Measurements from ENCODE around the gene SLC39A11. TPM values are rescaled to one million over a fixed set of nuclear protein-coding genes. Genes with fewer than 3 reads are reported as not detected.
A peak's percentile ranks its signal among the peaks of the same experiment; 100 is the strongest.
"Not testable (repeated sequence)": the region's sequence is repeated elsewhere in the genome, so short reads cannot be mapped to it uniquely, and the experiment has no call there.

The SLC39A11 gene
- total RNA-seq, 1 donor, result 15.8 TPM

DNA sequence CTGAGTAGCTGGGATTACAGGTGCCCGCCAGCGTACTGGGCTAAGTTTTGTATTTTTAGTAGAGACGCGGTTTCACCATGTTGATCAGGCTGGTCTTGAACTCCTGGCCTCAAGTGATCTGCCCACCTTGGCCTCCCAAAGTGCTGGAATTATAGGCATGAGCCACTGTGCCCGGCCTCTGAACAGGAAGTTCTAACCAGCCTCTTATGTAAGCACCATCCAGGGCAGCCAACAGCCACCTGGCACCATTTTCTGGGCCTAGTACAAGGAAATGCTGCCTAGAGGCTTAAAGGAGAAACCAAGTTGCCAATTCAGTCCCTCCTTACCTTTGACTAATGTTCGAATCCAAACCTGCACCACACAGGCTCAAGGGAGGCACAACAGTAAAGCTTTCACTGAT lies 8.5 kb upstream of the SLC39A11 start:
- no peak overlapping the region for H3K4me3 ChIP-seq (ENCODE audit: low read depth, low read length)
- DNase-seq (ENCODE audit: low read depth), result no peak
- TF ChIP-seq, protein P1, sequence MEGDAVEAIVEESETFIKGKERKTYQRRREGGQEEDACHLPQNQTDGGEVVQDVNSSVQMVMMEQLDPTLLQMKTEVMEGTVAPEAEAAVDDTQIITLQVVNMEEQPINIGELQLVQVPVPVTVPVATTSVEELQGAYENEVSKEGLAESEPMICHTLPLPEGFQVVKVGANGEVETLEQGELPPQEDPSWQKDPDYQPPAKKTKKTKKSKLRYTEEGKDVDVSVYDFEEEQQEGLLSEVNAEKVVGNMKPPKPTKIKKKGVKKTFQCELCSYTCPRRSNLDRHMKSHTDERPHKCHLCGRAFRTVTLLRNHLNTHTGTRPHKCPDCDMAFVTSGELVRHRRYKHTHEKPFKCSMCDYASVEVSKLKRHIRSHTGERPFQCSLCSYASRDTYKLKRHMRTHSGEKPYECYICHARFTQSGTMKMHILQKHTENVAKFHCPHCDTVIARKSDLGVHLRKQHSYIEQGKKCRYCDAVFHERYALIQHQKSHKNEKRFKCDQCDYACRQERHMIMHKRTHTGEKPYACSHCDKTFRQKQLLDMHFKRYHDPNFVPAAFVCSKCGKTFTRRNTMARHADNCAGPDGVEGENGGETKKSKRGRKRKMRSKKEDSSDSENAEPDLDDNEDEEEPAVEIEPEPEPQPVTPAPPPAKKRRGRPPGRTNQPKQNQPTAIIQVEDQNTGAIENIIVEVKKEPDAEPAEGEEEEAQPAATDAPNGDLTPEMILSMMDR (IDR thresholded peaks at IDR 0.05; ENCODE audit: insufficient read depth, low read length), result no peak

DNA sequence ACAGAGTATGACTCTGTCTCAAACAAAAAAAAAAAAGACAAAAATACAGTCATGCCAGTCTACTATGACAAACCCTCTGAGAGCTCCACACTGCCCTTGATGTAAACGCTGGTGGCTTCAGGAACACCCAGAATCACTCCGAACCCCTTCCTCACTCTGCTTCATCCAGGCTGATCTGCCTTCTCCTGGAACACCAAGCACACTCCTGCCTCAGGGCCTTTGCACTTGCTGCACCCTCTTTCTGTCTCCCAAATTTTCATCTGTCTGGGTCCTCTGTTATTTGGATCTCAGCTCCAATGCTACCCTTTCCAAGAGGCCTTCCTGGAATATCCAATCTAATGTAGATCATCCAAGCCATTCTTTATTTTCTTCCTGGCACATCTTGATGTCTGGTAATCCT lies 7.9 kb upstream of the SLC39A11 start:
- DNase-seq (ENCODE audit: low read depth), result no peak
- H3K4me3 ChIP-seq (ENCODE audit: low read depth, low read length), result no peak overlapping the region
- TF ChIP-seq, protein P1 (IDR thresholded peaks at IDR 0.05; ENCODE audit: insufficient read depth, low read length), result no peak

DNA sequence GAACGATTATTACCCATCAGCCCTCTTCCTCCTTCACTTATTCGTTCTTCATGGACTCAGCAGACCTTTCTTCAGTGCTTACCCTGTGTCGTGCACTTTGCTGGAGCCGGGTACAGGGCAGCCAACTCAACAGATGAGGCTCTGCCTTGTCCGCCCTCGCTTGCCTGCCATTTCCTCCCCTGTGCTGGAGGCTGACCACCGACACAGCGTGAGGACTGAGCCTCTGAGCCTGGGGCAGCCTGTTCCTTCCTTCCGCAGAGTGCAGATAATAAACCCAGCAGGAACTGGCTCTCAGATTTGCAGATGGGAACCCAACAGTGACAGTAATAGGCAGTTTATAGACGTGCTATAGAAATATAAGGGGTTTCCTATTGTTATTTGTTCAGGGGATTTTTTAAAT lies 7.0 kb upstream of the SLC39A11 start:
- H3K4me3 ChIP-seq (ENCODE audit: low read depth, low read length), result no peak overlapping the region
- DNase-seq (ENCODE audit: low read depth), result no peak
- TF ChIP-seq, protein P1 (IDR thresholded peaks at IDR 0.05; ENCODE audit: insufficient read depth, low read length), result no peak

DNA sequence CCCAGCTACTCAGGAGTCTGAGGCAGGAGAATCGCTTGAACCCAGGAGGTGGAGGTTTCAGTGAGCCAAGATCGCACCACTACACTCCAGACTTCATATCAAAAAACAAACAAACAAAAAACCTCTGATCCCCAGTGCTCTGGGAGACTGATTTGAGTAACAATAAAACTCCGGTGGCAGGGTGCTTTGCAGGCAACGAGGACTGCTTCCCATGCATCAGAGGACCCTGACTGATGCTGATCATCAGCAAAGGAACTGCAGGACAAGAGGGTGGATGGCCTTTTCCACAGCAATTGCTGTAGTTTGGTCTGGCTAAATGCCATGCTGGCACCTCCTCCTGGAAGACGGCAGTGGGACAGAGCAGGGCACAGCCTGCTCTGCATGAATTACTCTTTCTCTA lies 6.4 kb upstream of the SLC39A11 start:
- DNase-seq (ENCODE audit: low read depth), result no peak
- H3K4me3 ChIP-seq (ENCODE audit: low read depth, low read length), result no peak overlapping the region
- TF ChIP-seq, protein P1 (IDR thresholded peaks at IDR 0.05; ENCODE audit: insufficient read depth, low read length), result no peak

DNA sequence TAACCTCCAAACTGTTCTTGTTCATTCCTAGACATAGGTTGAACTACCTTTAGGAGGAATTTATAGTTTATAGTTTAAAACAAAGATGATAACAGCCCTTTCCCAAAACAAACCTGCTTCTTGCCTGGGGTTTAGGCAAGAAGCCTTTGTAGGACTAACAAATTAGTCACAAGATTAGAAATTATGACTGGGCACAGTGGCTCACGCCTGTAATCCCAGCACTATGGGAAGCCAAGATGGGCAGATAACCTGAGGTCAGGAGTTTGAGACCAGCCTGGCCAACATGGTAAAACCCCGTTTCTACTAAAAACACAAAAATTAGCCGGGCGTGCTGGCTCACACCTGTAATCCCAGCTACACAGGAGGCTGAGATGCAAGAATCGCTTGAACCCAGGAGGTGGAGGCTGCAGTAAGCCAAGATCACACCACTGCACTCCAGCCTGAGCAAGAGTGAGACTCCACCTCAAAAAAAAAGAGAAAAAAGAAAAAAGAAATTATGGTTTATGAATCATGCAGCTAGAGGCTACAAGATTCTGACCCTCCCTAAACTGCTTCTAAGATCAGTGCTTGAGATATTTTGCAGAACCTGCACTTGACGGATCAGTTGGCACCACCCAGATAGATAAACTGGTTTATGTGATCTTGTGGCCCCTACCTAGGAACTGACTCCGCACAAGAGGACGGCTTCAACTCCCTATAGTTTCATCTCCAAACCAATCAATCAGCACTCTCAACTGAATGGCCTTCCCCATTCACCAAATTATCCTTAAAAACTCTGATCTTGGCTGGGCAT lies 5.7 kb upstream of the SLC39A11 start:
- H3K4me3 ChIP-seq (ENCODE audit: low read depth, low read length); DNase-seq (ENCODE audit: low read depth): not testable (repeated sequence)

DNA sequence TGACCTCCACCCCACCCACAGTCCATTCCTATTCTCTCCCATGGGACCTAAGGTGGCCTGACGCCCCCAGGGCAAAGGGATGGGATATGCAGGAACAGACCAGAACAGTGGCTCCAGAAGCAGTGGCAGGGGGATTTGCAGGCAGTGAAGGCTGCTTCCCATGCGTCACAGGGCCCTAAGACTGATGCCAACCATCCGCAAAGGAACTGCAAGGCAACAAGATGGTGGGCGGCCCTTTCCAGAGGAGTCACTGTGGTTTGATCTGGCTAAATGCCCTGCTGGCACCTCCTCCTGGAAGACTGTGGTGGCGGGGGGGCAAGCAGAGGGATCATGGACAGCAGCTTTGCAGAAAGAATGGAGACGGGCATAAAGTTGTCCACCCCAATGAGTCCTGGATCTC lies 4.4 kb upstream of the SLC39A11 start:
- TF ChIP-seq, protein P1 (IDR thresholded peaks at IDR 0.05; ENCODE audit: insufficient read depth, low read length), result no peak
- H3K4me3 ChIP-seq (ENCODE audit: low read depth, low read length), result no peak overlapping the region
- DNase-seq (ENCODE audit: low read depth), result peak; percentile 18

DNA sequence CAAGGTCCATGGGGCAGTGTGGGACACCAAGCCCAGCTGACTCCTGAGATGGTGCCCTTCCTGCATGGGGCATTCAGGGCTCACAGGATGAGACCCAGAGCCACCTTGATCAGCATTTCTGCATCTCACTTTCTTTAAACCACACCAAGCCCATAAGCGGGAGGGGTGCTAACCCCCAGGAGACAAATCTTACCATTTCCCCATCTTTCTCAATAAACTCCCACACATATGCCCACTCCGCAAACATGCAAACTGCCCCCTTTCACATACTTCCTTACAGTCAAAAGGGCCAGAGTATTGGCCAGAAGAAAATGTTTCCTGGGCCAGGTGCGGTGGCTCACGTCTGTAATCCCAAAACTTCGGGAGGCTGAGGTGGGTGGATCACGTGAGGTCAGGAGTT lies 3.7 kb upstream of the SLC39A11 start:
- H3K4me3 ChIP-seq (ENCODE audit: low read depth, low read length), result no peak overlapping the region
- TF ChIP-seq, protein P1 (IDR thresholded peaks at IDR 0.05; ENCODE audit: insufficient read depth, low read length), result no peak
- no peak for DNase-seq (ENCODE audit: low read depth)

All from fibroblast of the aortic adventitia (primary cell).